ENCODE results near the gene ATAT1. TPM values are rescaled to one million over a fixed set of nuclear protein-coding genes. Genes with fewer than 3 reads are reported as not detected.

The ATAT1 gene
- total and polyA plus RNA-seq, 9 of the 15 experiments (the other 6 are each of a cell fraction or from before 2014, with no cell fraction given) = 0.65 to 5.8 (median 1.6) TPM

DNA sequence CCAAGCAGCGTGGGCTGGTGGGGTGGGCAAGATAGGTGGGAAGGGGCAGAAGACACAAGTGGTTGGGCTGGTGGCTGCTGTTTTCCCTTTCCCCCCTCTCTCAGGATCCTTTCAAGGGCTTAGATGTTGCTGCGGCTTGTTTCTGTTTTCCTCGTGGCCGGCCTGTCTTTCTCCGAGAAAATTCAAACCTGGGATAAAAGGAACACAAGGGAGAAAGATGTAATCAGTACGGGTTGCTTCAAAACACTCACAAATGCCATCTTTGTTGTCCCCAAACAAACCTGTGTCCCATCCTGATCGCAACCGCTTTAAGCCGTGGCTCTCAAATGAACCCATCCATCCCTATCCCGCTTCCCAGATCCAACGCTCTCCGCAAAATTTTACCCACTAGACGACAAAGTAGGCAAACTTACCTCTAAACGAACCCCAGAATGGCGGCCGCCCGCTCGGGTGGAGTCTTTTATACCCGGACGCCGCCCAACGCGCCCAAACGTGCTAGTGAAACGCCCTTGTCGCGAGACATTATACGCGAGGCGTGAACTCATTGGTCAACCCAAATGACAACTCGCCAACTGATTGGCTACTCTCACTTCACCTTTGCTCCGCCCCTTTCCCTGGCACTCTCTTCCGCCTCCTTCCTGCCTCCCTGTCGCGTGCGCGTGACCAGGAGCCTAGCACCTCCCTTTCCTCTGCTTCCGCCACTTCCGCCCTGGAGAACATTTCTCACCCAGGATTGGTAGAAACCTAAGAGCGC lies 9.7 kb upstream of the ATAT1 start, which contains the start of gene PPP1R10 (continued):
- TF ChIP-seq ZNF589 (CRISPR knock-in tag; IDR thresholded peaks at IDR 0.05; ENCODE audit: low read depth) (no peak), ZBTB2 (IDR thresholded peaks at IDR 0.05) (no peak; the same call in 1 of the 2 replicates), TCF7 (IDR thresholded peaks at IDR 0.05; ENCODE audit: borderline replicate concordance) (0 out of 2 replicates have a peak, but pooled peaks have one; percentile 33), BRCA1 (IDR thresholded peaks at IDR 0.05) (no peak), BRCA1 (CRISPR knock-in tag; IDR thresholded peaks at IDR 0.05) (no peak; the same call in 1 of the 2 replicates), HMG20A (CRISPR knock-in tag; conservative IDR thresholded peaks at IDR 0.05) (peak; percentile 81; the same call in 1 of the 2 replicates), TSC22D4 (tag; IDR thresholded peaks at IDR 0.05) (no peak), BRD9 (IDR thresholded peaks at IDR 0.05; ENCODE audit: low read depth, partially characterized antibody) (peak; percentile 97), BHLHE40 (IDR thresholded peaks at IDR 0.05; ENCODE audit: low read length) (peak; percentile 99), E2F1 (CRISPR knock-in tag; IDR thresholded peaks at IDR 0.05) (peak; percentile 91; the same call in 1 of the 2 replicates), ZNF77 (CRISPR knock-in tag; IDR thresholded peaks at IDR 0.05) (peak; percentile 87; the same call in 1 of the 2 replicates), KLF6 (CRISPR knock-in tag; IDR thresholded peaks at IDR 0.05; ENCODE audit: borderline replicate concordance) (peak; percentile 99), BRF1 (IDR thresholded peaks at IDR 0.05; ENCODE audit: borderline replicate concordance, extremely low read depth, insufficient read length) (no peak)
- TF ChIP-seq, protein P1, sequence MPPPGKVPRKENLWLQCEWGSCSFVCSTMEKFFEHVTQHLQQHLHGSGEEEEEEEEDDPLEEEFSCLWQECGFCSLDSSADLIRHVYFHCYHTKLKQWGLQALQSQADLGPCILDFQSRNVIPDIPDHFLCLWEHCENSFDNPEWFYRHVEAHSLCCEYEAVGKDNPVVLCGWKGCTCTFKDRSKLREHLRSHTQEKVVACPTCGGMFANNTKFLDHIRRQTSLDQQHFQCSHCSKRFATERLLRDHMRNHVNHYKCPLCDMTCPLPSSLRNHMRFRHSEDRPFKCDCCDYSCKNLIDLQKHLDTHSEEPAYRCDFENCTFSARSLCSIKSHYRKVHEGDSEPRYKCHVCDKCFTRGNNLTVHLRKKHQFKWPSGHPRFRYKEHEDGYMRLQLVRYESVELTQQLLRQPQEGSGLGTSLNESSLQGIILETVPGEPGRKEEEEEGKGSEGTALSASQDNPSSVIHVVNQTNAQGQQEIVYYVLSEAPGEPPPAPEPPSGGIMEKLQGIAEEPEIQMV (tag; conservative IDR thresholded peaks at IDR 0.05; ENCODE audit: low read depth) = no peak
- TF ChIP-seq, protein P2, sequence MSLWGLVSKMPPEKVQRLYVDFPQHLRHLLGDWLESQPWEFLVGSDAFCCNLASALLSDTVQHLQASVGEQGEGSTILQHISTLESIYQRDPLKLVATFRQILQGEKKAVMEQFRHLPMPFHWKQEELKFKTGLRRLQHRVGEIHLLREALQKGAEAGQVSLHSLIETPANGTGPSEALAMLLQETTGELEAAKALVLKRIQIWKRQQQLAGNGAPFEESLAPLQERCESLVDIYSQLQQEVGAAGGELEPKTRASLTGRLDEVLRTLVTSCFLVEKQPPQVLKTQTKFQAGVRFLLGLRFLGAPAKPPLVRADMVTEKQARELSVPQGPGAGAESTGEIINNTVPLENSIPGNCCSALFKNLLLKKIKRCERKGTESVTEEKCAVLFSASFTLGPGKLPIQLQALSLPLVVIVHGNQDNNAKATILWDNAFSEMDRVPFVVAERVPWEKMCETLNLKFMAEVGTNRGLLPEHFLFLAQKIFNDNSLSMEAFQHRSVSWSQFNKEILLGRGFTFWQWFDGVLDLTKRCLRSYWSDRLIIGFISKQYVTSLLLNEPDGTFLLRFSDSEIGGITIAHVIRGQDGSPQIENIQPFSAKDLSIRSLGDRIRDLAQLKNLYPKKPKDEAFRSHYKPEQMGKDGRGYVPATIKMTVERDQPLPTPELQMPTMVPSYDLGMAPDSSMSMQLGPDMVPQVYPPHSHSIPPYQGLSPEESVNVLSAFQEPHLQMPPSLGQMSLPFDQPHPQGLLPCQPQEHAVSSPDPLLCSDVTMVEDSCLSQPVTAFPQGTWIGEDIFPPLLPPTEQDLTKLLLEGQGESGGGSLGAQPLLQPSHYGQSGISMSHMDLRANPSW (CRISPR knock-in tag; IDR thresholded peaks at IDR 0.05) = 0 out of 2 replicates have a peak, but pooled peaks have one; percentile 24
- TF ChIP-seq, protein P3, sequence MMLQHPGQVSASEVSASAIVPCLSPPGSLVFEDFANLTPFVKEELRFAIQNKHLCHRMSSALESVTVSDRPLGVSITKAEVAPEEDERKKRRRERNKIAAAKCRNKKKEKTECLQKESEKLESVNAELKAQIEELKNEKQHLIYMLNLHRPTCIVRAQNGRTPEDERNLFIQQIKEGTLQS (IDR thresholded peaks at IDR 0.05) = no peak
- TF ChIP-seq, protein P3 (CRISPR knock-in tag; conservative IDR thresholded peaks at IDR 0.05) = no peak

Data from K562 (cell line).